T47D (cell line): Measurements from ENCODE around the gene COCH.

Experiments
- DNase-seq, 2 experiments: peaks; one replicate each; pipeline versions ENCODE4 v3.0.0 to v3.0.0-alpha.2; 2011 to 2012; ENCODE audit warnings: low read depth in 1 of 2, low spot score in 1 of 2
- JUND ChIP-seq: IDR thresholded peaks from 2 replicates; pipeline ENCODE4 v1.6.1; 2012; ENCODE audit warnings: low read depth
- in situ Hi-C: cut with HindIII; loops from 2 replicates; pipeline ENCODE4 v1.10.0; 2016; ENCODE audit warnings: low sequenced_read_pairs, low pct_unique_long_range_greater_than_20kb

The COCH gene

DNA sequence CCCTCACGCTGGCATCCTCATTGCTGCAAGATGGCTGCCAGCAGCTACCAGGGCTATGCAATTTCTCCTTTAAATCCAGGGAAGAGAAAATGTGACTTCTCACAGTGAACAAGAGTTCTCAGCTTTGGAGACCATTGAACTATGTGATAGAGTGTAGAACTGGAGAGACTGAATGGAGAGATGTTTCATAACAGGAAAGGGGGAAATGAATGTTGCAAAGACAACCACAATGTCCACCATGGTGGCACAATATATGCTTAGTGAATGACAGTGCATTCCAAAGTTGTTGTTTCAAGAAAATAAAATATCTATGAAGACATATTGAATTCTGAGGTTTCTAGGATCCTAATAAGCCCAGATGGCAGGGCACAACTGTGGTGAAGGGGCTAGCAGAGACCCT is 13.2 kb upstream of the COCH start:
- in situ Hi-C loops, result no loop called here
- DNase-seq, result no peak
- TF ChIP-seq JUND, result no peak

DNA sequence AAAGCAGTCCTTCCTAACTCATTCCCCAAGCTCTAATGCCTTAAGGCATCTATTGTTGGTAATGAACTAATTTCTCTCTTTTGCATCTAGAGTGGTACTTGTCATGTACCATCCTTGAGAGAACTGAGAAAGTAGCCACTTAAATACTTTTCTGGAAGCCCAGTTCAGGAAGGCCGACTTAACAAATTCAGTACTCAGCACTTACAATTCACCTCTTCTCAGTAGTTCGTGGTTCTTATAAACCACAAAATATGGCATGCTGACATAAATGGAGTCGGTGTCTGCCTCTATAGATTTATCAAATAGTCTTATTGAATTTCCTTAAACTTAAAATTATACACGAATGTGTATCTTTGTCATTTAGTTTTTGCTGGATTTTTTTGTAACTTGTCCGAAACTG is 9.4 kb upstream of the COCH start:
- DNase-seq, result no peak
- no peak for TF ChIP-seq JUND
- in situ Hi-C loops, result no loop called here

DNA sequence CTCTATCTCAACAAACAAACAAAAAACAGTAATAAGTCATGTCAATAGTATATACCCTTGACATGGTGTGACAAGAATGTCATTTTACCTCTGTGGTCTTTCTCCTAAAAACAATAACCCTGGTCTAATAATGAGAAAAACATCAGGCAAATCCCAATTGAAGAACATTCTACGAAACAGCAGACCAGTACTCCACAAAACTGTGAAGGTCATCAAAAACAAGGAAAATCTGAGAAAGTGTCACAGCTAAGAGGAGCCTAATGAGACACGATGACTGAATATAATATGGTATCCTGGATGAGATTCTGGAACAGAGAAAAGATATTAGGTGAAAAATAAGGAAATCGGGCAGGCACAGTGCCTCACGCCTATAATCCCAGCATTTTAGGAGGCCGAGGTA is 5.6 kb upstream of the COCH start:
- no peak for DNase-seq
- no peak for TF ChIP-seq JUND
- in situ Hi-C loops, result no loop called here

- TF ChIP-seq JUND, result no peak
- in situ Hi-C loops, result no loop called here
- no peak for DNase-seq
Measured at GRCh38 chr14:30869551-30870155, 4.7 kb upstream of the COCH start.

- TF ChIP-seq JUND, result no peak
- in situ Hi-C loops, result no loop called here
- DNase-seq, result no peak
Measured at GRCh38 chr14:30872602-30873001, 1.8 kb upstream of the COCH start.

- no peak for TF ChIP-seq JUND
- DNase-seq, result no peak
- in situ Hi-C loops, result no loop called here
Measured at GRCh38 chr14:30873308-30874119, 845 bp upstream of the COCH start.

GRCh38 chr14:30874999-30875787 is 834 bp downstream of the COCH start:
- no peak for DNase-seq
- in situ Hi-C loops, result no loop called here
- no peak for TF ChIP-seq JUND

DNA sequence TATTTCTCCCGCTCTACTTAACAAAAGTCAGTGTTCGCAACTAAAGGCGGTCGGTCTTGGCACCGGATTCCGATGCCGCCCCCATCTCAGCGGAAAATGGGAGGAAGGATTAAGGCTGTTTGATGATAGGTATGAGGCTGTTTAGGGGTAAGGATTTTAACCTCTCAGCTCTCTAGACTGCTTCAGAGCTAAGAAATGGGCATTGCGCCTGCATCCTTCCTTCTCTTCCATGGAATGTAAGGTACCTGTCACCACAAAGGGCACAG is 1.4 kb downstream of the COCH start:
- DNase-seq, result no peak
- in situ Hi-C loops, result no loop called here
- TF ChIP-seq JUND, result no peak

GRCh38 chr14:30876692-30877091 is 2.3 kb downstream of the COCH start:
- in situ Hi-C loops, result no loop called here
- no peak for DNase-seq
- TF ChIP-seq JUND, result no peak

DNA sequence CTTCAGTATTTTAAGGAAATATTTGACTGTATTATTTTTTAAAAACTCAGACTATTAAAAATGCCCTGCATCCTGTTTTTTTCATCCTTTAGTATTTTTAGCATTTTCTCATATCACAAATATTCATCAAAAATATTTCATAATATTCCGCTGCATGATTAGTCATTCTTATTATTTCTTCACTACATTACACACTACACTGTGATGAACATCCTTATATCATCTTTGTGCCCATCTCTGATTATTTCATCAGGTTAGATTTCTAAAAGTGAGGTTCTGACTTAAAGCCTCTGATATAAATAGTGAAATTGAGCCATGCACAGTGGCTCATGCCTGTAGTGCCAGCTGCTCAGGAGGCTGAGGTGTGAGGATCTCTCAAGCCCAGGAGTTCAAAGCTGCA is 8.1 kb downstream of the COCH start:
- DNase-seq, result no peak
- in situ Hi-C loops, result no loop called here
- no peak for TF ChIP-seq JUND

- DNase-seq, result no peak
- in situ Hi-C loops, result no loop called here
- no peak for TF ChIP-seq JUND
Measured at GRCh38 chr14:30883508-30884294, 9.3 kb downstream of the COCH start.

DNA sequence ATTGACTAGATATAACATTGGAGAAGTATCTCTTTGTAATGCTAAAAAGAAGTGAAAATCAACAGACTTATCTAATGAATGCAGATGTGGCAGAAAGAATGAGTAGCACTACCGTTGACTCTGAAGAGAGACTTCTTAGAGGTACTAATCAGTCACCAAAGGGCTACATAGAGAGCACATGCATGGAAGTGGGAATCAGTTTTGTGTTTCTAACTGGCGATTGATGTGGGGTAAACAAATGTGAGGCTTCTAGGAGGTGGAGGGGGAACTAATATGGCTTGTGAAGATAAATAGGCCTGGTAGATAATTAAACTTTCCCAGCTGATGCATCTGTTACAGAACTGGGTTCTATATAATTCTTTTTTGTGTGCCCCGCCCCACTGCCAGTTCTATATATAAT is 10.5 kb downstream of the COCH start:
- DNase-seq, result no peak
- in situ Hi-C loops, result no loop called here
- no peak for TF ChIP-seq JUND
